ENCODE measurements around the gene ECI1. TPM values are rescaled to one million over a fixed set of nuclear protein-coding genes. Genes with fewer than 3 reads are reported as not detected.

Gene ECI1
- total RNA-seq, 1 experiment from 2014 or later = 71.7 TPM

DNA sequence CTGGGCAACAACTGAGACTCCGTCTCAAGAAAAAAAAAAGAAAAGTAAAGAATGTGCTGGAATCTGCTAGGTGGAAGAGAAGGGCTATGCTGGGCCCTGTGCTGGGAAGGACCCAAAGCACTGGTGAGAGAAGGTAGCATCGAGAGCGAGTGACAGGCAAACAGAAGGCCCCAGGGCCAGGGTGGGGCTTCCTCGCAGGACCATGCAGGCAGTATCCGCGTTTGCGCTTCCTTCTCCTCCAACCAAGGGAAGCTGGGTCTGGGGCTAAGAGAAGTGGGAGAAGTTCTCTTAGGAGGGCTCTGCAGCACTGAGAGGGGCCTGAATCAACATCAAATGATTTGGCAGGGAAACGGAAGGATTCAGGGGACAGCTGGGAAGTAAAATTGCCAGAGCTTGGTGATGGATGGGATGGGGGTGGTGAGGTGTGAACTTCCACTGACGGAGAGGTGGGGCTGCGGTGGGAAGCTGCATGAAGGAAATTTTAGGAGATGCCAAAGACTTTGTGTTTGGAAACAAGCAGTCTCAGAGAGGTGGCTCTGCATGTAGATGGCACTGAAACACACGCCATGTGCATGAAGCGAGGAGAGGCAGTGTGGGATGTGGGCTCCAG, 5.2 kb upstream of the ECI1 start:
- BruUV-seq (replicated peaks) = no TSS peak
- H3K9me3 ChIP-seq (ENCODE audit: low read length) = no peaks in the 10 kb centered on the region
- H3K9me2 ChIP-seq (replicated peaks; ENCODE audit: low read length) = no peaks in the 10 kb centered on the region
- H3K36me3 ChIP-seq (ENCODE audit: low read depth, low read length) = peaks cover 41% of the 10 kb centered on the region
- ChIA-PET POLR2A (ENCODE audit: unreplicated experiment) (no interaction called here), CTCF (no interaction called here)
- H3K4me3 ChIP-seq (ENCODE audit: low read length) = no peak overlapping the region
- ATAC-seq = no peak
- no peak overlapping the region for H3K27ac ChIP-seq (ENCODE audit: low read length)
- intact Hi-C loops (cut with micrococcal nuclease) = no loop called here
- no peak overlapping the region for H3K9ac ChIP-seq (ENCODE audit: low read length)
- no peaks in the 10 kb centered on the region for H3K27me3 ChIP-seq (ENCODE audit: low read length)
- peaks cover 4% of the 10 kb centered on the region for H3F3A ChIP-seq (ENCODE audit: low read length, unreplicated experiment)
- H4K20me1 ChIP-seq (ENCODE audit: low read length) = 0 out of 2 replicates have a peak, but pooled peaks cover 8% of the 10 kb centered on the region
- DNase-seq = no peak
- H3K4me2 ChIP-seq (ENCODE audit: low read length) = no peak overlapping the region
- H3K4me1 ChIP-seq (ENCODE audit: insufficient read depth, low read length) = peaks cover 8% of the 10 kb centered on the region
- peaks cover 11% of the 10 kb centered on the region; the same call in 1 of the 2 replicates for H3K79me2 ChIP-seq (ENCODE audit: low read length)
- H2AFZ ChIP-seq (ENCODE audit: low read length) = no peak overlapping the region
- no peak for TF ChIP-seq EZH2phosphoT487 (IDR thresholded peaks at IDR 0.05; ENCODE audit: borderline replicate concordance, low read length)
- TF ChIP-seq, protein P1, sequence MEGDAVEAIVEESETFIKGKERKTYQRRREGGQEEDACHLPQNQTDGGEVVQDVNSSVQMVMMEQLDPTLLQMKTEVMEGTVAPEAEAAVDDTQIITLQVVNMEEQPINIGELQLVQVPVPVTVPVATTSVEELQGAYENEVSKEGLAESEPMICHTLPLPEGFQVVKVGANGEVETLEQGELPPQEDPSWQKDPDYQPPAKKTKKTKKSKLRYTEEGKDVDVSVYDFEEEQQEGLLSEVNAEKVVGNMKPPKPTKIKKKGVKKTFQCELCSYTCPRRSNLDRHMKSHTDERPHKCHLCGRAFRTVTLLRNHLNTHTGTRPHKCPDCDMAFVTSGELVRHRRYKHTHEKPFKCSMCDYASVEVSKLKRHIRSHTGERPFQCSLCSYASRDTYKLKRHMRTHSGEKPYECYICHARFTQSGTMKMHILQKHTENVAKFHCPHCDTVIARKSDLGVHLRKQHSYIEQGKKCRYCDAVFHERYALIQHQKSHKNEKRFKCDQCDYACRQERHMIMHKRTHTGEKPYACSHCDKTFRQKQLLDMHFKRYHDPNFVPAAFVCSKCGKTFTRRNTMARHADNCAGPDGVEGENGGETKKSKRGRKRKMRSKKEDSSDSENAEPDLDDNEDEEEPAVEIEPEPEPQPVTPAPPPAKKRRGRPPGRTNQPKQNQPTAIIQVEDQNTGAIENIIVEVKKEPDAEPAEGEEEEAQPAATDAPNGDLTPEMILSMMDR (conservative IDR thresholded peaks at IDR 0.05; ENCODE audit: low read depth, low read length) = no peak
- no peak for TF ChIP-seq EZH2 (IDR thresholded peaks at IDR 0.05; ENCODE audit: low read length, unreplicated experiment)

DNA sequence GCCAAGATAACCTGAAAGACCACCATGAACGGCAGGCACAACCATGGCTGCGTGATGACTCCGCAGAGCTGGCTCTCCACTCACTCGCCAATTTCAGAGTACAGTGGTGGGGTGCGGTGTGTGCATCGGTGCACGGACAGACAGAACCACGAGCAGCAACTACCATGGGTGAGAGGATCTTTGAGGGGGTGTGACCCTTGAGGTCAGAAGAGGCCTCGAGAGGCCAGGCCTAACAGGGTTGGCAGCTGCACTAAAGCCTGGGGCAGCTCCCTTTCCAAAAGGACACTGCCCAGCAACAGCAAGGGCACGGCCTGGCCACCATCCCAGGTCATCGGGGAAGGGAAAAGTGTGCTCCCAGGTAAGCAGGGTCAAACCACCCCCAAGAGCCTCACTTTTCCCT, 1.9 kb upstream of the ECI1 start:
- Histone ChIP-seq H3K9me3 (ENCODE audit: low read length) (no peaks in the 10 kb centered on the region), H3K27me3 (ENCODE audit: low read length) (no peaks in the 10 kb centered on the region), H3K4me2 (ENCODE audit: low read length) (no peak overlapping the region), H3K79me2 (ENCODE audit: low read length) (peaks cover 25% of the 10 kb centered on the region), H4K20me1 (ENCODE audit: low read length) (0 out of 2 replicates have a peak, but pooled peaks cover 8% of the 10 kb centered on the region), H2AFZ (ENCODE audit: low read length) (no peak overlapping the region), H3K4me3 (ENCODE audit: low read length) (no peak overlapping the region), H3F3A (ENCODE audit: low read length, unreplicated experiment) (peaks cover 4% of the 10 kb centered on the region), H3K9me2 (replicated peaks; ENCODE audit: low read length) (no peaks in the 10 kb centered on the region), H3K36me3 (ENCODE audit: low read depth, low read length) (peaks cover 23% of the 10 kb centered on the region), H3K4me1 (ENCODE audit: insufficient read depth, low read length) (peaks cover 9% of the 10 kb centered on the region), H3K27ac (ENCODE audit: low read length) (no peak overlapping the region), H3K9ac (ENCODE audit: low read length) (no peak overlapping the region)
- intact Hi-C loops (cut with micrococcal nuclease) = no loop called here
- TSS peak; percentile 21 for BruUV-seq (replicated peaks)
- no peak for TF ChIP-seq EZH2phosphoT487 (IDR thresholded peaks at IDR 0.05; ENCODE audit: borderline replicate concordance, low read length)
- TF ChIP-seq, protein P1 (conservative IDR thresholded peaks at IDR 0.05; ENCODE audit: low read depth, low read length) = no peak
- TF ChIP-seq EZH2 (IDR thresholded peaks at IDR 0.05; ENCODE audit: low read length, unreplicated experiment) = no peak
- CTCF ChIA-PET = no interaction called here
- POLR2A ChIA-PET (ENCODE audit: unreplicated experiment) = no interaction called here
- no peak for DNase-seq
- ATAC-seq = no peak

DNA sequence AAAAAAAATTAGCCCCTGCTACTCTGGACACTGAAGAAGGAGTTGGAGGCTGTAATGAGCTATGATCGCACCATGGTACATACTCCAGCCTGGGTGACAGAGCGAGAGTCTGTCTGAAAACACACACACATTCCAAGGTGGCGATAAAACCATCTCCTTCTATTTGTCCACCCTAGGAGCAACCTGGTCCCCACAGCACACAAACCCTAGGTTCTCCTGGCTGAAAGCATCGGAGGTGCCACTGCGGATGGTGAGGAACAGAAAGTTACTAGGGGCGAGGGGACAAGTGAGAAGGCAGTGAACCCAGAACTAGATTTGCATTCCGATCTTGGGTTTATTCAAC, 1.4 kb upstream of the ECI1 start:
- 0 out of 2 replicates have a peak overlapping the region, but pooled peaks have one; percentile 67 for H3K27ac ChIP-seq (ENCODE audit: low read length)
- H3K4me2 ChIP-seq (ENCODE audit: low read length) = no peak overlapping the region
- ChIA-PET CTCF (no interaction called here), POLR2A (ENCODE audit: unreplicated experiment) (interaction anchor here (1.4 kb wide), 1 partner anchor 38 kb away, joined by 7 read pairs; the partner anchor contains the start of gene PGP)
- 0 out of 2 replicates have a peak, but pooled peaks cover 4% of the 10 kb centered on the region for H4K20me1 ChIP-seq (ENCODE audit: low read length)
- DNase-seq (no peak), ATAC-seq (no peak)
- peaks cover 18% of the 10 kb centered on the region for H3K36me3 ChIP-seq (ENCODE audit: low read depth, low read length)
- no peaks in the 10 kb centered on the region for H3K27me3 ChIP-seq (ENCODE audit: low read length)
- no peak for TF ChIP-seq EZH2 (IDR thresholded peaks at IDR 0.05; ENCODE audit: low read length, unreplicated experiment)
- TF ChIP-seq EZH2phosphoT487 (IDR thresholded peaks at IDR 0.05; ENCODE audit: borderline replicate concordance, low read length) = no peak
- TF ChIP-seq, protein P1 (conservative IDR thresholded peaks at IDR 0.05; ENCODE audit: low read depth, low read length) = no peak
- no peaks in the 10 kb centered on the region for H3K9me2 ChIP-seq (replicated peaks; ENCODE audit: low read length)
- peaks cover 26% of the 10 kb centered on the region for H3K79me2 ChIP-seq (ENCODE audit: low read length)
- H3K9me3 ChIP-seq (ENCODE audit: low read length) = no peaks in the 10 kb centered on the region
- intact Hi-C loops (cut with micrococcal nuclease) = no loop called here
- H3F3A ChIP-seq (ENCODE audit: low read length, unreplicated experiment) = peaks cover 4% of the 10 kb centered on the region
- peaks cover 9% of the 10 kb centered on the region for H3K4me1 ChIP-seq (ENCODE audit: insufficient read depth, low read length)
- BruUV-seq (replicated peaks) = no TSS peak
- no peak overlapping the region for H3K9ac ChIP-seq (ENCODE audit: low read length)
- H3K4me3 ChIP-seq (ENCODE audit: low read length) = no peak overlapping the region
- H2AFZ ChIP-seq (ENCODE audit: low read length) = no peak overlapping the region
